WTC11 (cell line): ENCODE measurements around the gene GNAZ. TPM values are rescaled to one million over a fixed set of nuclear protein-coding genes. Genes with fewer than 3 reads are reported as not detected.

ENCODE experiments used
- ATAC-seq: fragments of 200-7000 bp; cut with Tn5 transposase; 2 replicates; pipeline ENCODE4 v1.10.0; 2021; ENCODE audit warnings: mild to moderate bottlenecking, moderate library complexity
- CTCF ChIA-PET: fragments of 300-600 bp; sonication (Branson Sonifier 250); formaldehyde crosslinking; loops from one replicate; lab custom pipeline; 2021; ENCODE audit warnings: antibody characterized with exemption; lab: Charles Lee
- POLR2A ChIA-PET: fragments of 350-600 bp; sonication (Branson Sonifier 250); formaldehyde crosslinking; loops from one replicate; lab custom pipeline; 2021; ENCODE audit warnings: antibody characterized with exemption; lab: Charles Lee
- DNase-seq: peaks from one replicate; pipeline ENCODE4 v3.0.0; 2021; ENCODE audit warnings: low spot score
- H3K27ac Mint-ChIP-seq: 2 replicates; pipeline ENCODE4 v1.8.0; 2021; ENCODE audit warnings: mixed read lengths
- H3K27me3 Mint-ChIP-seq: 2 replicates; pipeline ENCODE4 v1.8.0; 2021; ENCODE audit warnings: low read depth, mild to moderate bottlenecking, moderate library complexity, mixed read lengths
- H3K36me3 Mint-ChIP-seq: 2 replicates; pipeline ENCODE4 v1.8.0; 2021; ENCODE audit warnings: mixed read lengths
- H3K4me1 Mint-ChIP-seq: 2 replicates; pipeline ENCODE4 v1.8.0; 2022; ENCODE audit warnings: mixed read lengths
- H3K4me3 Mint-ChIP-seq: 2 replicates; pipeline ENCODE4 v1.8.0; 2021; ENCODE audit warnings: mild to moderate bottlenecking, moderate library complexity, mixed read lengths
- H3K9me3 Mint-ChIP-seq: 2 replicates; pipeline ENCODE4 v1.8.0; 2021; ENCODE audit warnings: mixed read lengths
- ELF4 ChIP-seq: sonication (generic); formaldehyde crosslinking; IDR thresholded peaks from 2 replicates; pipeline ENCODE4 v1.8.1; 2022; ENCODE audit warnings: low read depth, mild to moderate bottlenecking, moderate library complexity, missing genetic modification reagents
- JUN ChIP-seq: sonication (generic); formaldehyde crosslinking; IDR thresholded peaks from 2 replicates; pipeline ENCODE4 v1.8.0; 2023; ENCODE audit warnings: mild to moderate bottlenecking, missing genetic modification reagents
- SOX15 ChIP-seq: fragments of 250-450 bp; sonication (Bioruptor Pico); IDR thresholded peaks from 2 replicates; pipeline ENCODE4 v1.9.0; 2021; ENCODE audit warnings: mild to moderate bottlenecking
- ZNF232 ChIP-seq: sonication (generic); formaldehyde crosslinking; IDR thresholded peaks from 2 replicates; pipeline ENCODE4 v1.8.0; 2022; ENCODE audit warnings: mild to moderate bottlenecking, missing genetic modification reagents
- ZNF263 ChIP-seq: sonication (generic); formaldehyde crosslinking; IDR thresholded peaks from 2 replicates; pipeline ENCODE4 v1.8.1; 2022; ENCODE audit warnings: low read depth, mild to moderate bottlenecking, moderate library complexity, missing genetic modification reagents
- ZNF317 ChIP-seq: sonication (generic); formaldehyde crosslinking; IDR thresholded peaks from 2 replicates; pipeline ENCODE4 v1.8.1; 2023; ENCODE audit warnings: low read depth, mild to moderate bottlenecking, moderate library complexity, missing genetic modification reagents, borderline replicate concordance
- ZNF423 ChIP-seq: fragments of 250-450 bp; sonication (Bioruptor Pico); IDR thresholded peaks from 2 replicates; pipeline ENCODE4 v2.1.2; 2022; ENCODE audit warnings: mild to moderate bottlenecking, moderate library complexity
- total RNA-seq: library from RNA; stranded (reverse); gene quantifications from 3 replicates; pipeline ENCODE4 v1.2.3, GENCODE V29; 2021
- TF ChIP-seq, protein P1 (sequence below): fragments of 250-450 bp; sonication (Bioruptor Pico); IDR thresholded peaks from 2 replicates; pipeline ENCODE4 v1.8.0; 2021; ENCODE audit warnings: mild to moderate bottlenecking
- TF ChIP-seq, protein P2 (sequence below): sonication (generic); formaldehyde crosslinking; IDR thresholded peaks from 2 replicates; pipeline ENCODE4 v1.8.0; 2022; ENCODE audit warnings: mild to moderate bottlenecking, missing genetic modification reagents
- TF ChIP-seq, protein P3 (sequence below): sonication (generic); formaldehyde crosslinking; IDR thresholded peaks from 2 replicates; pipeline ENCODE4 v1.8.1; 2022; ENCODE audit warnings: low read depth, missing genetic modification reagents, borderline replicate concordance
- TF ChIP-seq, protein P4 (sequence below): sonication (generic); formaldehyde crosslinking; IDR thresholded peaks from 2 replicates; pipeline ENCODE4 v1.8.0; 2023; ENCODE audit warnings: mild to moderate bottlenecking, missing genetic modification reagents
- TF ChIP-seq, protein P5 (sequence below): fragments of 250-450 bp; sonication (Bioruptor Pico); IDR thresholded peaks from 2 replicates; pipeline ENCODE4 v2.1.2; 2022; ENCODE audit warnings: mild to moderate bottlenecking, moderate library complexity
- TF ChIP-seq, protein P6 (sequence below): fragments of 250-450 bp; sonication (Bioruptor Pico); IDR thresholded peaks from 2 replicates; pipeline ENCODE4 v1.9.0; 2021; ENCODE audit warnings: moderate library complexity, mild to moderate bottlenecking, inconsistent platforms, borderline replicate concordance

Gene GNAZ
- total RNA-seq, 1 experiment from 2014 or later, result 9.9 TPM

DNA sequence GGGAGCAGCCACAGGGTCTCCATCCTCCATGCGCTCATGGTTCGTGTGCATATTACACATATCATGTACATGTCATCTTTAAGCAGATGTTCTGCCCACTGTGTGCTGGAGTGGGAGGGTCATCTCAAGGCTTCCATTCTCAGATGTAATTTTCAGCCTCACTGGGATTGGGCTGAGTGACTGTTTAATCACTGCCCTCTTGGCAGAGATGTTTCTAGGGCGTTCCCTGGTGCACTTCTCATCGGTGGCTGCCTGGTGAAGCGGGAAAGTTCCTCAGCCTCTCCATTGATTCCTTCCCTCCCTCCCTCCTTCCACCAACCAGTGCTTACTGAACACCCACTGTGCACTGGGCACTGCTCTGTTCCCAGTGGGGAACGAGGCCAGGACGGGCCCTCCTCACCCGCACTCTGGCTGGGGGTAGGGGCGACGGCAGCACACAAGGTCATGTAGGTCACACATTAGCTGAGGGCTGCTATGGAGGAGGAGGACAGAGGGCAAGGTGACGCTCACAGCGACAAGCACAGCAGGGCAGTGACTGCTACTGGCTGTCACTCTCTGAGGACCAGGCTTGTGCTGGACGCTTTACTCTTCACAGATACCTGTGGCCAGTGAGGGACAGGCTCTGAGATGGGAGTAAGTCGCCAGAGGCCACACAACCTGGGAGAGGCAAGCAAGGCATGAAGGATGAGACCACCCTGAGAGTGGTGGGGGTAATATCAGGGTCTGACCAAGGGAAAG, 22.9 kb downstream of the GNAZ start:
- Mint-ChIP-seq H3K36me3 (no peaks in the 10 kb centered on the region), H3K4me3 (no peak overlapping the region), H3K9me3 (no peaks in the 10 kb centered on the region), H3K27me3 (no peaks in the 10 kb centered on the region), H3K27ac (no peak overlapping the region), H3K4me1 (peaks cover 7% of the 10 kb centered on the region)
- ChIA-PET CTCF (no interaction called here), POLR2A (no interaction called here)
- ATAC-seq (no peak), DNase-seq (no peak)
- TF ChIP-seq ZNF317 (no peak), ZNF232 (no peak), ELF4 (CRISPR knock-in tag) (no peak), JUN (no peak), SOX15 (CRISPR knock-in tag) (no peak)
- TF ChIP-seq, protein P1, sequence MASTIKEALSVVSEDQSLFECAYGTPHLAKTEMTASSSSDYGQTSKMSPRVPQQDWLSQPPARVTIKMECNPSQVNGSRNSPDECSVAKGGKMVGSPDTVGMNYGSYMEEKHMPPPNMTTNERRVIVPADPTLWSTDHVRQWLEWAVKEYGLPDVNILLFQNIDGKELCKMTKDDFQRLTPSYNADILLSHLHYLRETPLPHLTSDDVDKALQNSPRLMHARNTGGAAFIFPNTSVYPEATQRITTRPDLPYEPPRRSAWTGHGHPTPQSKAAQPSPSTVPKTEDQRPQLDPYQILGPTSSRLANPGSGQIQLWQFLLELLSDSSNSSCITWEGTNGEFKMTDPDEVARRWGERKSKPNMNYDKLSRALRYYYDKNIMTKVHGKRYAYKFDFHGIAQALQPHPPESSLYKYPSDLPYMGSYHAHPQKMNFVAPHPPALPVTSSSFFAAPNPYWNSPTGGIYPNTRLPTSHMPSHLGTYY, result no peak
- TF ChIP-seq, protein P2, sequence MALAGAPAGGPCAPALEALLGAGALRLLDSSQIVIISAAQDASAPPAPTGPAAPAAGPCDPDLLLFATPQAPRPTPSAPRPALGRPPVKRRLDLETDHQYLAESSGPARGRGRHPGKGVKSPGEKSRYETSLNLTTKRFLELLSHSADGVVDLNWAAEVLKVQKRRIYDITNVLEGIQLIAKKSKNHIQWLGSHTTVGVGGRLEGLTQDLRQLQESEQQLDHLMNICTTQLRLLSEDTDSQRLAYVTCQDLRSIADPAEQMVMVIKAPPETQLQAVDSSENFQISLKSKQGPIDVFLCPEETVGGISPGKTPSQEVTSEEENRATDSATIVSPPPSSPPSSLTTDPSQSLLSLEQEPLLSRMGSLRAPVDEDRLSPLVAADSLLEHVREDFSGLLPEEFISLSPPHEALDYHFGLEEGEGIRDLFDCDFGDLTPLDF, result no peak
- TF ChIP-seq, protein P3, sequence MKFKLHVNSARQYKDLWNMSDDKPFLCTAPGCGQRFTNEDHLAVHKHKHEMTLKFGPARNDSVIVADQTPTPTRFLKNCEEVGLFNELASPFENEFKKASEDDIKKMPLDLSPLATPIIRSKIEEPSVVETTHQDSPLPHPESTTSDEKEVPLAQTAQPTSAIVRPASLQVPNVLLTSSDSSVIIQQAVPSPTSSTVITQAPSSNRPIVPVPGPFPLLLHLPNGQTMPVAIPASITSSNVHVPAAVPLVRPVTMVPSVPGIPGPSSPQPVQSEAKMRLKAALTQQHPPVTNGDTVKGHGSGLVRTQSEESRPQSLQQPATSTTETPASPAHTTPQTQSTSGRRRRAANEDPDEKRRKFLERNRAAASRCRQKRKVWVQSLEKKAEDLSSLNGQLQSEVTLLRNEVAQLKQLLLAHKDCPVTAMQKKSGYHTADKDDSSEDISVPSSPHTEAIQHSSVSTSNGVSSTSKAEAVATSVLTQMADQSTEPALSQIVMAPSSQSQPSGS, result no peak
- TF ChIP-seq, protein P4, sequence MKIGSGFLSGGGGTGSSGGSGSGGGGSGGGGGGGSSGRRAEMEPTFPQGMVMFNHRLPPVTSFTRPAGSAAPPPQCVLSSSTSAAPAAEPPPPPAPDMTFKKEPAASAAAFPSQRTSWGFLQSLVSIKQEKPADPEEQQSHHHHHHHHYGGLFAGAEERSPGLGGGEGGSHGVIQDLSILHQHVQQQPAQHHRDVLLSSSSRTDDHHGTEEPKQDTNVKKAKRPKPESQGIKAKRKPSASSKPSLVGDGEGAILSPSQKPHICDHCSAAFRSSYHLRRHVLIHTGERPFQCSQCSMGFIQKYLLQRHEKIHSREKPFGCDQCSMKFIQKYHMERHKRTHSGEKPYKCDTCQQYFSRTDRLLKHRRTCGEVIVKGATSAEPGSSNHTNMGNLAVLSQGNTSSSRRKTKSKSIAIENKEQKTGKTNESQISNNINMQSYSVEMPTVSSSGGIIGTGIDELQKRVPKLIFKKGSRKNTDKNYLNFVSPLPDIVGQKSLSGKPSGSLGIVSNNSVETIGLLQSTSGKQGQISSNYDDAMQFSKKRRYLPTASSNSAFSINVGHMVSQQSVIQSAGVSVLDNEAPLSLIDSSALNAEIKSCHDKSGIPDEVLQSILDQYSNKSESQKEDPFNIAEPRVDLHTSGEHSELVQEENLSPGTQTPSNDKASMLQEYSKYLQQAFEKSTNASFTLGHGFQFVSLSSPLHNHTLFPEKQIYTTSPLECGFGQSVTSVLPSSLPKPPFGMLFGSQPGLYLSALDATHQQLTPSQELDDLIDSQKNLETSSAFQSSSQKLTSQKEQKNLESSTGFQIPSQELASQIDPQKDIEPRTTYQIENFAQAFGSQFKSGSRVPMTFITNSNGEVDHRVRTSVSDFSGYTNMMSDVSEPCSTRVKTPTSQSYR, result no peak

DNA sequence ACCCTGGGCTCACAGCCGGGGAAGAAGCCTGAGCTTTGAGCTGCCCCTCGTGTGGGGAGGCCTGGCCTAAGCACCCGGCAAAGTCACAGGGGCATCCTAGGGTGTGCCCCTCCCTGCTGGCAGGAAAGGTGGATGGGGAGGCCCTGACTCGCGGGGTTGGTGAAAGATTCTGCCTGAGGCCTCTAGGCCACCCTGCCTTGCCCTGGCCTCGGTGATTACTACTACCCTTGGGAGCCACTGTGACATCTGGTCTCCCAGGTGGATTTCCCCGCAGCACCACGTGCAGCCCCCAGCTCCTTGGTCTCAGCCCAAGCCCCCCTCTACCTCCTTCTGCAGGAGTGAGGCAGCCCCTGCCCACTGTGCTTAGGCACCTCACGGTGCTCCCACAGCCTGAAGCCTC, 23.9 kb downstream of the GNAZ start:
- DNase-seq (no peak), ATAC-seq (no peak)
- Mint-ChIP-seq H3K4me1 (no peaks in the 10 kb centered on the region), H3K27me3 (no peaks in the 10 kb centered on the region), H3K9me3 (no peaks in the 10 kb centered on the region), H3K4me3 (no peak overlapping the region), H3K36me3 (no peaks in the 10 kb centered on the region), H3K27ac (no peak overlapping the region)
- CTCF ChIA-PET, result interaction anchor here (1.0 kb wide), 1 partner anchor 25 kb away, joined by 7 read pairs; no protein-coding TSS in a partner anchor
- POLR2A ChIA-PET, result no interaction called here
- TF ChIP-seq, protein P5, sequence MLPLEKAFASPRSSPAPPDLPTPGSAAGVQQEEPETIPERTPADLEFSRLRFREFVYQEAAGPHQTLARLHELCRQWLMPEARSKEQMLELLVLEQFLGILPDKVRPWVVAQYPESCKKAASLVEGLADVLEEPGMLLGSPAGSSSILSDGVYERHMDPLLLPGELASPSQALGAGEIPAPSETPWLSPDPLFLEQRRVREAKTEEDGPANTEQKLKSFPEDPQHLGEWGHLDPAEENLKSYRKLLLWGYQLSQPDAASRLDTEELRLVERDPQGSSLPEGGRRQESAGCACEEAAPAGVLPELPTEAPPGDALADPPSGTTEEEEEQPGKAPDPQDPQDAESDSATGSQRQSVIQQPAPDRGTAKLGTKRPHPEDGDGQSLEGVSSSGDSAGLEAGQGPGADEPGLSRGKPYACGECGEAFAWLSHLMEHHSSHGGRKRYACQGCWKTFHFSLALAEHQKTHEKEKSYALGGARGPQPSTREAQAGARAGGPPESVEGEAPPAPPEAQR, result no peak

DNA sequence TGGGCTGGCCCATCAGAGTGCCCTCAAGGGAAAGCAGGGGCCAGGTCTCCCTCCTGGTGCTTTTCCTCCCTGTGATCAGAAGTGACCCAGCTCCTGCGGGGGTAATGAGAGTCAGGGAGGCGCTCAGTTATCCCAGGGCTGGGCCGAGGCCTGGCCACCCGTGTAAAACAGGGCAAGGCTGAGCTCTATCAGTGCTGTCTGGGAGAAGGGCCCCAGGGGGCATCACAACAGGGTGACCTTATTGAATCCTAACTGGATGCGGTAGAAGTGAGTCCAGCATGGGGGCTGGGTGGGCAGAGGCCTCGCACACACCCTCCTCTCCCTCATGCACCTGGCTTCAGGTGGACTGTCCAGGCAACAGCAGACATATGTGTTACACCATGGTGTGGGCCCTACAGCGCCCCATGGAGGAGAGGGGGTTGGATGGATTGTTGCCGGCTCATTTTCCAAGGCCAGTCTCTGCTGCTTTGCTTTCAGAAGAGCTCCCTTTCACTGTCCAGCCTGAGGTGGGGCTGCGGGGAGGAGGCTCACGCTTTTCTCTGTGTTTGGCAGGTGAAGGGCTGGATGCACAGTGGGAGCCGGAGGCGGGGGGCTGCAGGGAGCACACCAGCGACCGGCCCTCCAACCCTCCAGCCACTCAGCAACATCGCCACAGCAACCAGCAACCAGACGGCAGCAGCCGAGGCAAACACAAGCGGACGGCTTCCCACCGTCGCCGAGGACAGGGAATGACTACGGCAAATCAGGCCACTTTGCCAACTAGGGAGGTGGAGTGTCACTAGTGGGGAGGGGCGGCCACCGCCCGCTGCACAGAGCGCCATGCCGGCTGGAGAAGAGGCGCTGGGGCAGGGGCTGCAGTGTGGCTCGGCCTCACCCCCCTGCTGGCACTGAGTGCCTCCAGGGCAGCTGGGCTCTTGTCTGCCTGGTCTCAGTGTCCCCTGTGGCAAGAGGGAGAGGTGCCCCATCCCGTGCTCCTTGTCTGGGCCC, 24.7 kb downstream of the GNAZ start:
- Mint-ChIP-seq H3K4me3 (no peak overlapping the region), H3K4me1 (no peaks in the 10 kb centered on the region), H3K27me3 (no peaks in the 10 kb centered on the region), H3K36me3 (no peaks in the 10 kb centered on the region), H3K9me3 (no peaks in the 10 kb centered on the region), H3K27ac (no peak overlapping the region)
- ChIA-PET POLR2A (no interaction called here), CTCF (interaction anchor here (0.6 to 1.6 kb wide), 9 partner anchors 22 to 240 kb away, joined by 3 to 7 read pairs (median 3); no protein-coding TSS in a partner anchor)
- DNase-seq, result no peak
- ATAC-seq, result peak; percentile 39
- TF ChIP-seq ZNF423 (CRISPR knock-in tag) (no peak), ZNF263 (CRISPR knock-in tag) (no peak)
- TF ChIP-seq, protein P1, result no peak
- TF ChIP-seq, protein P6, sequence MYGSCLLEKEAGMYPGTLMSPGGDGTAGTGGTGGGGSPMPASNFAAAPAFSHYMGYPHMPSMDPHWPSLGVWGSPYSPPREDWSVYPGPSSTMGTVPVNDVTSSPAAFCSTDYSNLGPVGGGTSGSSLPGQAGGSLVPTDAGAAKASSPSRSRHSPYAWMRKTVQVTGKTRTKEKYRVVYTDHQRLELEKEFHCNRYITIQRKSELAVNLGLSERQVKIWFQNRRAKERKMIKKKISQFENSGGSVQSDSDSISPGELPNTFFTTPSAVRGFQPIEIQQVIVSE (CRISPR knock-in tag), result no peak
